ENCODE results near the gene CCDC57. TPM values are rescaled to one million over a fixed set of nuclear protein-coding genes. Genes with fewer than 3 reads are reported as not detected.

Gene CCDC57
- total and polyA plus RNA-seq, 2 of the 4 experiments (the other 2 are of a cell fraction), result 7.3 to 31.3 TPM

DNA sequence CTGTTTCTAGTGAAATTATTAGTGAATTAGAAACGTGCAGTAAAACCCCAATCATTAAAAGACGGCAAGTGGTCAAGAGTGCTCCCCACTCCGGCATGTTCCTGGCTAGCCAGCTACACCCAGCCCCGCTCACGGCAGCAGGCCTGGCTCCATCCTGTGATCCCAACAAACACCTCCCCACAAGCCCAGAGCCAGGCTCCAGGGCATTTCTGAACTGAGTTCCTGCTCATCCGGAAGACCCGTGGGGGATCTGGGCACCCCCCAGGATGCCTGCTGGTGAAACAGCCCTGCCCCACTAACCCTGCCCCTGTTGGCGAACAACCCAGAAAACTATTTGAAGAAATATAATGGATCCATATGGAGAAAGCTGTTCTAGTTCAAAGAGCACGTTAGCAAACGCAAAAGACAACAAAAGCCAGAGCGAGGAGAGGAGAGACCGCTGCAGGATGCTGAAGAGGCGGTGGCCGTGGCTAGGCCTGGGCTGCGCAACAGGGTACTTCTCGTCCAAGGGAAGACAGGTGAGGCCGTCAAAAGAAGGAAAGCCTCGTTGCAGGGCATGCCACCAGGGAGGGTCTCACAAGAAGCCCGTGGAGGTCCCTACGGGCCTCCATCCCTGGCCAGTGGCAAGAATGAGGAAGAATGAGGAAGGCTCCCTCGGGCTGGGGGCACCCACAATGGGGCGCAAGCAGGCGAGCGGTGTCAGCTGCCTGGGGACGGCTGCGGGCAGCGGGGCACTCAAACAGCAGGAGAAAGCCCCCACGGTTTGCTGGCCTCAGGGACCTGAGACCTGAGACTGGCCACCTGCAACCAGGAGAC lies 35.4 kb upstream of the CCDC57 start:
- Histone ChIP-seq H3K4me2 (ENCODE audit: low read depth, low read length) (no peak overlapping the region), H2BK20ac (ENCODE audit: low read depth, low read length) (no peak overlapping the region), H4K20me1 (ENCODE audit: insufficient read depth, low read length) (peaks cover 99% of the 10 kb centered on the region), H3K23ac (ENCODE audit: low read depth, low read length) (no peak overlapping the region), H3K9me1 (ENCODE audit: insufficient read depth, low read length) (peaks cover 3% of the 10 kb centered on the region; the same call in 1 of the 2 replicates), H2AK5ac (ENCODE audit: low read depth, low read length) (no peak overlapping the region), H2AK9ac (replicated peaks; ENCODE audit: low read depth, low read length, poor library complexity) (no peak overlapping the region), H4K8ac (ENCODE audit: low read depth in 2 of 2, low read length in 2 of 2) (no peak overlapping the region), H2AFZ (replicated peaks; ENCODE audit: low read length, poor library complexity) (peak overlapping the region; percentile 59), H3K79me1 (ENCODE audit: low read depth in 1 of 2, low read length in 2 of 2) (peaks cover 18 to 94% of the 10 kb centered on the region in 2 experiments), H2BK15ac (ENCODE audit: low read depth, low read length) (no peak overlapping the region), H3K56ac (ENCODE audit: extremely low read depth, insufficient read depth, low read length) (no peak overlapping the region), H3K18ac (ENCODE audit: low read depth, low read length) (no peak overlapping the region), H3K9ac (ENCODE audit: low read depth, low read length) (no peak overlapping the region), H3K9me3 (ENCODE audit: control insufficient read depth, insufficient read depth, low read length) (no peaks in the 10 kb centered on the region), H3K14ac (replicated peaks; ENCODE audit: low read depth, low read length) (no peak overlapping the region), H4K5ac (ENCODE audit: low read depth, low read length) (no peak overlapping the region), H3K36me3 (ENCODE audit: control insufficient read depth, insufficient read depth, low read length) (peaks cover 99% of the 10 kb centered on the region), H3K4me3 (ENCODE audit: insufficient read depth, low read depth, low read length) (no peak overlapping the region), H3K27ac (ENCODE audit: insufficient read depth, low read length) (no peak overlapping the region), H3K4ac (ENCODE audit: low read depth, low read length) (no peak overlapping the region), H4K91ac (ENCODE audit: insufficient read depth, low read depth, low read length) (no peak overlapping the region), H2BK5ac (ENCODE audit: low read depth, low read length, poor library complexity, severe bottlenecking) (no peak overlapping the region), H3K27me3 (ENCODE audit: control insufficient read depth, insufficient read depth, low read length) (no peaks in the 10 kb centered on the region), H3K4me1 (ENCODE audit: control insufficient read depth, insufficient read depth, low read length) (peaks cover 7% of the 10 kb centered on the region; the same call in 1 of the 2 replicates), H2BK120ac (ENCODE audit: low read depth, low read length) (no peak overlapping the region)
- CTCF ChIA-PET, result no interaction called here
- intact Hi-C loops (cut with micrococcal nuclease), result no loop called here
- BruUV-seq (replicated peaks), result no TSS peak
- 91% methylated on average over 13 of the region's 28 CpGs; no CpG with 5 or more reads in 1 of the 2 experiments for WGBS, 2 experiments (ENCODE audit: extremely low coverage in 2 of 2, insufficient read length in 1 of 2)
- no peak for DNase-seq
- POLR2A ChIA-PET (ENCODE audit: unreplicated experiment), result no interaction called here
- in situ Hi-C loops (cut with MboI; ENCODE audit: low sequenced_read_pairs), result no loop called here
- ATAC-seq (ENCODE audit: low read depth), result no peak
- dilution Hi-C loops (cut with HindIII; ENCODE audit: low sequenced_read_pairs, unreplicated experiment), result no loop called here
- TF ChIP-seq POLR2A (IDR thresholded peaks at IDR 0.05; ENCODE audit: low read depth, low read length) (no peak), ELK1 (IDR thresholded peaks at IDR 0.05; ENCODE audit: borderline replicate concordance, low read depth, low read length) (no peak), SMC3 (IDR thresholded peaks at IDR 0.05; ENCODE audit: low read depth, low read length) (no peak), RCOR1 (IDR thresholded peaks at IDR 0.05; ENCODE audit: insufficient replicate concordance, low read length) (no peak), CTCF (conservative IDR thresholded peaks at IDR 0.05; ENCODE audit: low read depth, low read length) (no peak), MAZ (IDR thresholded peaks at IDR 0.05; ENCODE audit: borderline replicate concordance, low read depth, low read length) (no peak), NFE2L2 (IDR thresholded peaks at IDR 0.05; ENCODE audit: low read depth, low read length) (no peak), CHD1 (IDR thresholded peaks at IDR 0.05; ENCODE audit: low read depth, low read length) (no peak), RAD21 (IDR thresholded peaks at IDR 0.05; ENCODE audit: low read length) (no peak), RFX5 (IDR thresholded peaks at IDR 0.05; ENCODE audit: low read depth, low read length) (no peak), MXI1 (IDR thresholded peaks at IDR 0.05; ENCODE audit: borderline replicate concordance, low read depth, low read length) (no peak), FOS (IDR thresholded peaks at IDR 0.05; ENCODE audit: low read depth, low read length) (no peak), MAFK (IDR thresholded peaks at IDR 0.05; ENCODE audit: low read depth, low read length) (no peak), BHLHE40 (IDR thresholded peaks at IDR 0.05; ENCODE audit: low read depth, low read length) (no peak)
- TF ChIP-seq, protein P1, sequence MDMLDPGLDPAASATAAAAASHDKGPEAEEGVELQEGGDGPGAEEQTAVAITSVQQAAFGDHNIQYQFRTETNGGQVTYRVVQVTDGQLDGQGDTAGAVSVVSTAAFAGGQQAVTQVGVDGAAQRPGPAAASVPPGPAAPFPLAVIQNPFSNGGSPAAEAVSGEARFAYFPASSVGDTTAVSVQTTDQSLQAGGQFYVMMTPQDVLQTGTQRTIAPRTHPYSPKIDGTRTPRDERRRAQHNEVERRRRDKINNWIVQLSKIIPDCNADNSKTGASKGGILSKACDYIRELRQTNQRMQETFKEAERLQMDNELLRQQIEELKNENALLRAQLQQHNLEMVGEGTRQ (IDR thresholded peaks at IDR 0.05; ENCODE audit: low read depth, low read length), result no peak

All from IMR-90 (cell line).